ENCODE results near the gene ANKRD9. TPM values are rescaled to one million over a fixed set of nuclear protein-coding genes. Genes with fewer than 3 reads are reported as not detected.

ANKRD9 gene
- total and polyA plus RNA-seq, 2 experiments from 2014 or later = 17.3 to 95.9 TPM

GRCh38 chr14:102481791-102482238 is 27.8 kb downstream of the ANKRD9 start:
- no peaks in the 10 kb centered on the region for H3K36me3 ChIP-seq (ENCODE audit: insufficient read depth)
- no peaks in the 10 kb centered on the region for H3K9me2 ChIP-seq (ENCODE audit: insufficient read depth)
- no peaks in the 10 kb centered on the region for H3K79me2 ChIP-seq (replicated peaks; ENCODE audit: insufficient read depth)
- no peaks in the 10 kb centered on the region for H3K4me1 ChIP-seq (ENCODE audit: insufficient read depth)
- ATAC-seq (no peak), DNase-seq (ENCODE audit: low spot score) (no peak)
- TF ChIP-seq ZNF462 (CRISPR knock-in tag; IDR thresholded peaks at IDR 0.05) (no peak), ZNF331 (CRISPR knock-in tag; IDR thresholded peaks at IDR 0.05; ENCODE audit: low read depth) (no peak), NANOG (IDR thresholded peaks at IDR 0.05; ENCODE audit: borderline replicate concordance) (no peak), STAT1 (IDR thresholded peaks at IDR 0.05; ENCODE audit: unreplicated experiment) (no peak), POLR2AphosphoS5 (IDR thresholded peaks at IDR 0.05; ENCODE audit: low read depth) (no peak)
- no peak overlapping the region for H3K4me3 Mint-ChIP-seq
- H3K4me2 ChIP-seq = no peak overlapping the region
- no peaks in the 10 kb centered on the region for H3K9me3 Mint-ChIP-seq
- H3K27me3 ChIP-seq (ENCODE audit: insufficient read depth) = no peaks in the 10 kb centered on the region
- H3K36me3 Mint-ChIP-seq (ENCODE audit: low read depth) = peaks cover 11% of the 10 kb centered on the region; the same call in 2 of the 3 replicates
- H3K27ac ChIP-seq (ENCODE audit: low read depth) = no peak overlapping the region
- H3K4me1 Mint-ChIP-seq = no peaks in the 10 kb centered on the region
- no peak overlapping the region for H2AFZ ChIP-seq
- no peaks in the 10 kb centered on the region for H4K20me1 ChIP-seq (replicated peaks; ENCODE audit: insufficient read depth)
- H3F3A ChIP-seq (replicated peaks; ENCODE audit: low read depth) = 0 out of 2 replicates have a peak, but pooled peaks cover 3% of the 10 kb centered on the region
- no peak overlapping the region for H3K27ac Mint-ChIP-seq
- H3K4me3 ChIP-seq = no peak overlapping the region
- H3K27me3 Mint-ChIP-seq (ENCODE audit: insufficient read depth, low read depth, poor library complexity) = peaks cover 8% of the 10 kb centered on the region

- no peak for ATAC-seq
- no peaks in the 10 kb centered on the region for H3F3A ChIP-seq (replicated peaks; ENCODE audit: low read depth)
- DNase-seq (ENCODE audit: low spot score) = no peak
- H3K27me3 ChIP-seq (ENCODE audit: insufficient read depth) = no peaks in the 10 kb centered on the region
- no peaks in the 10 kb centered on the region for H4K20me1 ChIP-seq (replicated peaks; ENCODE audit: insufficient read depth)
- no peaks in the 10 kb centered on the region for H3K79me2 ChIP-seq (replicated peaks; ENCODE audit: insufficient read depth)
- H3K27me3 Mint-ChIP-seq (ENCODE audit: insufficient read depth, low read depth, poor library complexity) = peaks cover 8% of the 10 kb centered on the region
- H3K4me1 Mint-ChIP-seq = no peaks in the 10 kb centered on the region
- H3K36me3 Mint-ChIP-seq (ENCODE audit: low read depth) = peaks cover 11% of the 10 kb centered on the region; the same call in 2 of the 3 replicates
- H3K4me3 ChIP-seq = no peak overlapping the region
- no peaks in the 10 kb centered on the region for H3K36me3 ChIP-seq (ENCODE audit: insufficient read depth)
- no peaks in the 10 kb centered on the region for H3K9me2 ChIP-seq (ENCODE audit: insufficient read depth)
- no peak overlapping the region for H3K4me3 Mint-ChIP-seq
- no peaks in the 10 kb centered on the region for H3K4me1 ChIP-seq (ENCODE audit: insufficient read depth)
- H2AFZ ChIP-seq = no peak overlapping the region
- H3K4me2 ChIP-seq = no peak overlapping the region
- no peak overlapping the region for H3K27ac ChIP-seq (ENCODE audit: low read depth)
- H3K27ac Mint-ChIP-seq = no peak overlapping the region
- no peaks in the 10 kb centered on the region for H3K9me3 Mint-ChIP-seq
- TF ChIP-seq EZH2 (IDR thresholded peaks at IDR 0.05; ENCODE audit: low read depth, unreplicated experiment) (no peak), ETS1 (IDR thresholded peaks at IDR 0.05) (no peak), JUNB (IDR thresholded peaks at IDR 0.05; ENCODE audit: unreplicated experiment) (no peak), REST (IDR thresholded peaks at IDR 0.05; ENCODE audit: unreplicated experiment) (no peak), STAT1 (IDR thresholded peaks at IDR 0.05; ENCODE audit: unreplicated experiment) (no peak)
Measured at GRCh38 chr14:102481371-102481770, 28.2 kb downstream of the ANKRD9 start.

Data from GM23338 (cell line).